Small intestine (tissue), 7 donors: ENCODE results near the gene RASL12. TPM values are rescaled to one million over a fixed set of nuclear protein-coding genes. Genes with fewer than 3 reads are reported as not detected.

Source experiments
- DNase-seq, 2 donors: peaks; one replicate each; pipeline versions ENCODE4 v3.0.0 to v3.0.0-alpha.2; 2013
- FAIRE-seq: peaks from 2 replicates; lab custom pipeline; 2012; peaks lifted over from hg19 to GRCh38; lab: Jason Lieb, UNC
- H3K27ac ChIP-seq, 3 donors: one replicate each; pipeline ENCODE4 v1.5.1; 2013; ENCODE audit warnings: low read length in 2 of 3, mild to moderate bottlenecking in 2 of 3, control low read depth in 1 of 3, inconsistent platforms in 1 of 3, low read depth in 1 of 3, moderate library complexity in 1 of 3
- H3K27me3 ChIP-seq, 3 donors: one replicate each; pipeline ENCODE4 v1.6.1; 2013; ENCODE audit warnings: low read length in 3 of 3, inconsistent platforms in 1 of 3; ENCODE audit not compliant: control insufficient read depth in 3 of 3, insufficient read depth in 3 of 3
- H3K36me3 ChIP-seq, 3 donors: one replicate each; pipeline ENCODE4 v1.6.1; 2013; ENCODE audit warnings: low read length in 3 of 3, inconsistent platforms in 1 of 3, low read depth in 1 of 3, mild to moderate bottlenecking in 1 of 3, moderate library complexity in 1 of 3; ENCODE audit not compliant: control insufficient read depth in 3 of 3, insufficient read depth in 2 of 3
- H3K4me1 ChIP-seq, 3 donors: one replicate each; pipeline ENCODE4 v1.6.1; 2013; ENCODE audit warnings: low read length in 2 of 3, inconsistent platforms in 1 of 3, low read depth in 1 of 3, mild to moderate bottlenecking in 1 of 3, moderate library complexity in 1 of 3; ENCODE audit not compliant: control insufficient read depth in 3 of 3, insufficient read depth in 2 of 3
- H3K4me3 ChIP-seq, 3 donors: one replicate each; pipeline ENCODE4 v1.5.1; 2013; ENCODE audit warnings: low read length in 3 of 3, control low read depth in 1 of 3, inconsistent platforms in 1 of 3, low read depth in 1 of 3, mild to moderate bottlenecking in 1 of 3, moderate library complexity in 1 of 3
- H3K9me3 ChIP-seq, 2 donors: one replicate each; pipeline ENCODE4 v1.6.1; 2013; ENCODE audit warnings: low read depth in 1 of 2, low read length in 1 of 2; ENCODE audit not compliant: control insufficient read depth in 2 of 2, insufficient read depth in 1 of 2
- WGBS, 3 donors: extraction: QIAGEN DNeasy Blood & Tissue Kit; methylation state at CpG; one replicate each; pipeline ENCODE4 v1.1.7; 2013; 5-methylcytosine and 5-hydroxymethylcytosine counted together
- polyA plus RNA-seq, 4 donors: library from polyadenylated mRNA; stranded (reverse) in 3 of 4; unstranded in 1 of 4; fragments of 200-250 nt in 3 of 4; fragments of 120-200 nt in 1 of 4; gene quantifications; one replicate each; pipeline versions ENCODE4 v1.2.1 to v1.2.3, GENCODE V29; 2013
- donor health status: healthy with polysubstance abuse.
- donor health status: control.
- donor health status: control.
- donor health status: Bipolar disorder and iron deficiency.
- donor health status: healthy.

RASL12 gene
- polyA plus RNA-seq, 4 donors, result 0.45 to 7.7 (median 2.2) TPM

GRCh38 chr15:65058394-65059368 is 9.1 kb downstream of the RASL12 start:
- DNase-seq, result no peak
- H3K36me3 ChIP-seq, result peaks cover 0 to 21% (median 0%) of the 10 kb centered on the region in 3 donors
- H3K4me1 ChIP-seq, result peaks cover 5 to 32% (median 12%) of the 10 kb centered on the region in 3 donors
- H3K27me3 ChIP-seq, result no peaks in the 10 kb centered on the region
- FAIRE-seq, result no peak
- 74 to 81% (median 74%) methylated on average over 16 of the region's 16 CpGs for WGBS, 3 donors
- no peak overlapping the region for H3K27ac ChIP-seq
- no peaks in the 10 kb centered on the region for H3K9me3 ChIP-seq
- H3K4me3 ChIP-seq, result no peak overlapping the region

DNA sequence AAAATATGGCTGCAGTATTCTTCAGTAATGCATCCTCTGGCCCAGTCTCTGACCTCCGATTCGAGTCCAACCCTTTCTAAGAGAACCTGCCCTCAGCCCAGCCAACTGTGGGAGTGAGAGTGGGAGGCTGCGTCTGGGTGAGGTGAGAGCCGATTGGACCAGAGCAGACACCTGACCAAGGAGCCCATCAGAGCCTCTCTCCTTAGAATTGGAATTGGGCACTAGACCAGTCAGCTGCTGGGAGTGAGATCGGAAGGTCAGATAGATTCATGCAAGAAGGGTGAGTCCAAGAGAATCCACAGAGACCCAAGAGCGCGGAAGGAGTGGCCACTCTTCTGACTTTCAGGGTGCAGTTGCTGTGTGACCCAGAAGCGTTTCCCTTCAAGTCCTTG is 10.2 kb downstream of the RASL12 start:
- Histone ChIP-seq H3K36me3 (peaks cover 0 to 30% (median 2%) of the 10 kb centered on the region in 3 donors), H3K9me3 (no peaks in the 10 kb centered on the region), H3K4me1 (peaks cover 5 to 32% (median 12%) of the 10 kb centered on the region in 3 donors), H3K4me3 (no peak overlapping the region), H3K27me3 (no peaks in the 10 kb centered on the region), H3K27ac (peak overlapping the region in 1 of 3 donors; percentile 62)
- FAIRE-seq (no peak), DNase-seq (no peak)
- WGBS, 3 donors, result 92 to 95% (median 93%) methylated on average over 8 of the region's 8 CpGs

DNA sequence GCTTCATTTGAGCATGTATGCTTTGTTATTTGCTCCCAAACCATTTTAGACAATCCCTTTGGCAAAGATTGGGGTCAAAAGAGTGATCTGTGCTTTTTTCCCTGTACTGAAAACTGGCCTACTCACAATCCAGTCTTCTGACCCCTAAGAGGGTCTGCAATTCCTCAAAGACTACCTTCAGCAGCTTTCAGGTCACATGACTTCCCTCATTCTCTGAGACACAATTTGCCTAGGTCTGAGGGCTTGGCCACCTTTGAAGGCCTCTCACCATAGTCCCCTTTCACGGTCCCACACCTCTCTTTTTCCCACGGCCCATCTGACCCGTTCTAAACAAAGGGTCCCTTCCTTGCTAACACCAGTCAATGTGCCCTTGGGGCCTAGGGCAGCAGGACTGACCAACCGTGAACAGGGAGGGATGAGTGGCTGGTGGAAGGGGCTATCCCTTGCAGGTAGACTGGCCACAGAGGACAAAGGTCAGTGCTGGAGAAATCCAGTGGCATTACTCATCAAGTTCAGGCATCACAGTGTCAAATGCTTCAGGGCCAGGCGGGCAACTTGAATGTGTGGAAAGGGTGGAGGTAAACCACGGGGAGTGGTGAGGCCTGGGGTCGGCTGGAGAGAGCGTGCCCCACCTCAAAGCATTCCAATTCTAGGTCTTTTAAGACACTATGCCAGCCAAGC is 10.8 kb downstream of the RASL12 start:
- Histone ChIP-seq H3K27ac (peak overlapping the region; percentile 18 to 83 (median 62)), H3K4me3 (no peak overlapping the region), H3K36me3 (peaks cover 0 to 32% (median 2%) of the 10 kb centered on the region in 3 donors), H3K9me3 (no peaks in the 10 kb centered on the region), H3K4me1 (peaks cover 5 to 32% (median 12%) of the 10 kb centered on the region in 3 donors), H3K27me3 (no peaks in the 10 kb centered on the region)
- FAIRE-seq (no peak), DNase-seq (peak; percentile 81 to 93)
- WGBS, 3 donors, result 52 to 72% (median 62%) methylated on average over 8 of the region's 8 CpGs

- no peak overlapping the region for H3K4me3 ChIP-seq
- peak overlapping the region in 1 of 3 donors; percentile 69 for H3K27ac ChIP-seq
- DNase-seq (no peak), FAIRE-seq (no peak)
- no peaks in the 10 kb centered on the region for H3K9me3 ChIP-seq
- H3K27me3 ChIP-seq, result no peaks in the 10 kb centered on the region
- WGBS, 3 donors, result 81 to 89% (median 82%) methylated on average over 9 of the region's 9 CpGs
- peaks cover 0 to 41% (median 7%) of the 10 kb centered on the region in 3 donors for H3K36me3 ChIP-seq
- H3K4me1 ChIP-seq, result peaks cover 5 to 32% (median 12%) of the 10 kb centered on the region in 3 donors
These were observed 11.7 kb downstream of the RASL12 start for GRCh38 chr15:65056106-65056505.

- H3K4me3 ChIP-seq, result no peak overlapping the region
- H3K9me3 ChIP-seq, result no peaks in the 10 kb centered on the region
- FAIRE-seq (no peak), DNase-seq (peak; percentile 68 to 96)
- peak overlapping the region; percentile 47 to 76 (median 68) for H3K27ac ChIP-seq
- H3K4me1 ChIP-seq, result peaks cover 5 to 32% (median 12%) of the 10 kb centered on the region in 3 donors
- no peaks in the 10 kb centered on the region for H3K27me3 ChIP-seq
- 23 to 38% (median 34%) methylated on average over 6 of the region's 6 CpGs for WGBS, 3 donors
- peaks cover 0 to 44% (median 8%) of the 10 kb centered on the region in 3 donors for H3K36me3 ChIP-seq
These were observed 12.5 kb downstream of the RASL12 start for GRCh38 chr15:65055201-65055870.

DNA sequence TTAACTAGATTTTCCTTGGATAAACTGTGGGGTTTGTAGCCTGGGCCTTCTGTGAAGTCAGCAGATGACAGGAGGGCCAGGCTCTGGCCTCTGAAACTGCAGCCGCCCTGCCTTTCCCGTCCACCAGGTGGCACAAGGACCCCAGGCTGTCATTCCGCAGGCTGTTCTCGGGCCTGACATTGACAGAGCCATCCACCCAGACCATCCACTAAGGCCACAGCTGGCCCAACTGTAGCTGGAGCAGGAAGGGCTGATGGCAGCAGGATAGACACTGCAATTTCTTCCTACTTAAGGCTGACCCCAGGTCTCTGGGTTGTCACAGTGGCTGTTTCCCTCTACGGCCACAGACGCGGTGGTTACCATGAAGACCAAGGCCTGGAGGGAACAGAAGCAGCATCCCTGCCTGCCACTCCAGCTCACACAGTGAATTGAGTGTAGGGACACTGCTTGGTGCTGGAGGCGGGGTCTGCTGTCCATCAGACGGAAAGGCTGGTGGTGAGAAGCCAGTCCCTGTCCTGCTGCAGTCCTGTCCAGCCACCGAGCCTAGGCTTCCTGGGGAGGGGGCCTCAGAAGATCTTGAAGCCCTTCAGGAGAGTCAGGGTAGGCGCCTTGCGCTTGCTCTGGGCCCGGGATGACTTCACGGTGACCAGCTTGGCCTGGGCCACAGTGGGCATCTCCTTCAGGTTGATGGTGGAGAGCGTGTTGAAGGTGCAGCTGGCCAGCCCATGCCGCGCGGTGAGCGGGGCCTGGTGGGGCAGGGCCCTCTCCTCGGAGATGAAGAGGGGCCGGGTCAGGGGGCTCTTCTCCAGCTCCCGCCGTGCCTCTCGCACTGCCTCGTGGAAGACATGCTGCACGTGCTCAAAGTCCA is 13.2 kb downstream of the RASL12 start:
- H3K27me3 ChIP-seq, result no peaks in the 10 kb centered on the region
- H3K9me3 ChIP-seq, result no peaks in the 10 kb centered on the region
- WGBS, 3 donors, result 66 to 74% (median 71%) methylated on average over 24 to 26 of the region's 26 CpGs
- H3K4me3 ChIP-seq, result no peak overlapping the region
- FAIRE-seq, result no peak
- H3K27ac ChIP-seq, result peak overlapping the region; percentile 47 to 76 (median 68)
- DNase-seq, result peak; percentile 68 to 86
- peaks cover 0 to 50% (median 8%) of the 10 kb centered on the region in 3 donors for H3K36me3 ChIP-seq
- H3K4me1 ChIP-seq, result peaks cover 5 to 35% (median 12%) of the 10 kb centered on the region in 3 donors

- no peak overlapping the region for H3K27ac ChIP-seq
- FAIRE-seq (no peak), DNase-seq (no peak)
- no peaks in the 10 kb centered on the region for H3K9me3 ChIP-seq
- 77 to 86% (median 86%) methylated on average over 2 of the region's 2 CpGs for WGBS, 3 donors
- H3K27me3 ChIP-seq, result no peaks in the 10 kb centered on the region
- peaks cover 0 to 48% (median 8%) of the 10 kb centered on the region in 3 donors for H3K36me3 ChIP-seq
- H3K4me3 ChIP-seq, result no peak overlapping the region
- peaks cover 5 to 41% (median 12%) of the 10 kb centered on the region in 3 donors for H3K4me1 ChIP-seq
These were observed 14.8 kb downstream of the RASL12 start for GRCh38 chr15:65052956-65053355.
